Measurements from ENCODE around the gene RYR1.
"Not testable (repeated sequence)": the region's sequence is repeated elsewhere in the genome, so short reads cannot be mapped to it uniquely, and the experiment has no call there.

RYR1 gene

DNA sequence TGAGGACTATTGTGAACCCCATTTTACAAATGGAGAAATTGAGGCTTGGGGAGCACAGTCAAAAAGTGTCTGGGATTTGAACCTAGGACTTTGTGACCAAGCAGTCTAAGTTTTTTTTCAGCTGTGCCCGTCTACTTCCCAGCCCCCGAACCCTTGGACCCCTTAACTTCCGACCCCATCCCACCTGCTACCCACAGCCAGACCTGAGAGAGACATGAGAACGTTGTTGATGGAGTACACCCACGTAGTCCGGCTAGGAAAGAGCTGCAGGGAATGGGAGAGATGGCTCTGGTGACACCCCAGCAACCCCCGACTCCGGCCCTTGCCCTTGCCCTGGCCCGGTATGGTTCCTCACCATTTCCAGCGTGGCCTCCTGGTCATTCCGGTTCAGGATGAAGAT is 166.2 kb downstream of the RYR1 start:
- DNase-seq (ENCODE audit: low read depth in 1 of 2, low spot score in 1 of 2) = no peak
- TF ChIP-seq POLR2AphosphoS5 (IDR thresholded peaks at IDR 0.05; ENCODE audit: low read depth) = no peak
- TF ChIP-seq GABPA (IDR thresholded peaks at IDR 0.05; ENCODE audit: low read depth) = no peak
- TF ChIP-seq, protein P1, sequence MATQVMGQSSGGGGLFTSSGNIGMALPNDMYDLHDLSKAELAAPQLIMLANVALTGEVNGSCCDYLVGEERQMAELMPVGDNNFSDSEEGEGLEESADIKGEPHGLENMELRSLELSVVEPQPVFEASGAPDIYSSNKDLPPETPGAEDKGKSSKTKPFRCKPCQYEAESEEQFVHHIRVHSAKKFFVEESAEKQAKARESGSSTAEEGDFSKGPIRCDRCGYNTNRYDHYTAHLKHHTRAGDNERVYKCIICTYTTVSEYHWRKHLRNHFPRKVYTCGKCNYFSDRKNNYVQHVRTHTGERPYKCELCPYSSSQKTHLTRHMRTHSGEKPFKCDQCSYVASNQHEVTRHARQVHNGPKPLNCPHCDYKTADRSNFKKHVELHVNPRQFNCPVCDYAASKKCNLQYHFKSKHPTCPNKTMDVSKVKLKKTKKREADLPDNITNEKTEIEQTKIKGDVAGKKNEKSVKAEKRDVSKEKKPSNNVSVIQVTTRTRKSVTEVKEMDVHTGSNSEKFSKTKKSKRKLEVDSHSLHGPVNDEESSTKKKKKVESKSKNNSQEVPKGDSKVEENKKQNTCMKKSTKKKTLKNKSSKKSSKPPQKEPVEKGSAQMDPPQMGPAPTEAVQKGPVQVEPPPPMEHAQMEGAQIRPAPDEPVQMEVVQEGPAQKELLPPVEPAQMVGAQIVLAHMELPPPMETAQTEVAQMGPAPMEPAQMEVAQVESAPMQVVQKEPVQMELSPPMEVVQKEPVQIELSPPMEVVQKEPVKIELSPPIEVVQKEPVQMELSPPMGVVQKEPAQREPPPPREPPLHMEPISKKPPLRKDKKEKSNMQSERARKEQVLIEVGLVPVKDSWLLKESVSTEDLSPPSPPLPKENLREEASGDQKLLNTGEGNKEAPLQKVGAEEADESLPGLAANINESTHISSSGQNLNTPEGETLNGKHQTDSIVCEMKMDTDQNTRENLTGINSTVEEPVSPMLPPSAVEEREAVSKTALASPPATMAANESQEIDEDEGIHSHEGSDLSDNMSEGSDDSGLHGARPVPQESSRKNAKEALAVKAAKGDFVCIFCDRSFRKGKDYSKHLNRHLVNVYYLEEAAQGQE (IDR thresholded peaks at IDR 0.05; ENCODE audit: insufficient replicate concordance, low read depth) = no peak
- TF ChIP-seq SPI1 (IDR thresholded peaks at IDR 0.05; ENCODE audit: borderline replicate concordance, low read depth) = no peak
- TF ChIP-seq, protein P2, sequence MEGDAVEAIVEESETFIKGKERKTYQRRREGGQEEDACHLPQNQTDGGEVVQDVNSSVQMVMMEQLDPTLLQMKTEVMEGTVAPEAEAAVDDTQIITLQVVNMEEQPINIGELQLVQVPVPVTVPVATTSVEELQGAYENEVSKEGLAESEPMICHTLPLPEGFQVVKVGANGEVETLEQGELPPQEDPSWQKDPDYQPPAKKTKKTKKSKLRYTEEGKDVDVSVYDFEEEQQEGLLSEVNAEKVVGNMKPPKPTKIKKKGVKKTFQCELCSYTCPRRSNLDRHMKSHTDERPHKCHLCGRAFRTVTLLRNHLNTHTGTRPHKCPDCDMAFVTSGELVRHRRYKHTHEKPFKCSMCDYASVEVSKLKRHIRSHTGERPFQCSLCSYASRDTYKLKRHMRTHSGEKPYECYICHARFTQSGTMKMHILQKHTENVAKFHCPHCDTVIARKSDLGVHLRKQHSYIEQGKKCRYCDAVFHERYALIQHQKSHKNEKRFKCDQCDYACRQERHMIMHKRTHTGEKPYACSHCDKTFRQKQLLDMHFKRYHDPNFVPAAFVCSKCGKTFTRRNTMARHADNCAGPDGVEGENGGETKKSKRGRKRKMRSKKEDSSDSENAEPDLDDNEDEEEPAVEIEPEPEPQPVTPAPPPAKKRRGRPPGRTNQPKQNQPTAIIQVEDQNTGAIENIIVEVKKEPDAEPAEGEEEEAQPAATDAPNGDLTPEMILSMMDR (IDR thresholded peaks at IDR 0.05; ENCODE audit: insufficient read depth, low read length) = no peak
- Histone ChIP-seq H3K27ac (replicated peaks) (no peak overlapping the region), H3K27me3 (ENCODE audit: insufficient read depth, poor library complexity, severe bottlenecking) (no peaks in the 10 kb centered on the region), H3K4me3 (replicated peaks; ENCODE audit: insufficient read depth, low read length) (no peak overlapping the region)

- not testable (repeated sequence) for H3K27me3 ChIP-seq (ENCODE audit: insufficient read depth, poor library complexity, severe bottlenecking); H3K27ac ChIP-seq (replicated peaks); DNase-seq (ENCODE audit: low read depth in 1 of 2, low spot score in 1 of 2)
Observed at GRCh38 chr19:38602856-38603255, 169.4 kb downstream of the RYR1 start.

GRCh38 chr19:38606131-38606530 is 172.6 kb downstream of the RYR1 start:
- no peaks in the 10 kb centered on the region for H3K27me3 ChIP-seq (ENCODE audit: insufficient read depth, poor library complexity, severe bottlenecking)
- TF ChIP-seq, protein P2 (IDR thresholded peaks at IDR 0.05; ENCODE audit: insufficient read depth, low read length) = no peak
- TF ChIP-seq GABPA (IDR thresholded peaks at IDR 0.05; ENCODE audit: low read depth) = no peak
- TF ChIP-seq SPI1 (IDR thresholded peaks at IDR 0.05; ENCODE audit: borderline replicate concordance, low read depth) = no peak
- TF ChIP-seq, protein P1 (IDR thresholded peaks at IDR 0.05; ENCODE audit: insufficient replicate concordance, low read depth) = no peak
- no peak for TF ChIP-seq POLR2AphosphoS5 (IDR thresholded peaks at IDR 0.05; ENCODE audit: low read depth)
- H3K4me3 ChIP-seq (replicated peaks; ENCODE audit: insufficient read depth, low read length) = no peak overlapping the region
- no peak for DNase-seq (ENCODE audit: low read depth in 1 of 2, low spot score in 1 of 2)
- no peak overlapping the region for H3K27ac ChIP-seq (replicated peaks)

More at GRCh38 chr19:38602856-38603255, 169.4 kb downstream of the RYR1 start:
- H3K4me3 ChIP-seq (replicated peaks; ENCODE audit: insufficient read depth, low read length) = not testable (repeated sequence)

DNA sequence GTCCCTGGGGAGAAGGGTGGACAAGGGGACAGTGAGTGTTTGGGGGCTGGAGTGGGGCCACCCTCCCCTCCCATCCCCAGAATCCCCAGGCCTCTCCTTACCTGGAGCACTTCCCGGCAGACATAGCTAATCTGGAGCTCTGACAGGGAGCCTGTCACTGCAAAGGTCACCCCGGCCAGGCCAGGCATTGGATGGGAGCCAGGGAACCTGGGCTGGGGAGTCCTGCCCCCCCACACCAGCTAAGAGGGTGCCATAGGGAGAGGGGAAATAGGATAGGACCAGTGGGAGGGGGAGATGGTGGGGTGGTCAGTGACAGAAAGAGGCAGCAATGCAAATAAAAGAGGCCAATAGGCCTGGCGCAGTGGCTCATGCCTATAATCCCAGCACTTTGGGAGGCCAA is 180.8 kb downstream of the RYR1 start:
- no peak for TF ChIP-seq POLR2AphosphoS5 (IDR thresholded peaks at IDR 0.05; ENCODE audit: low read depth)
- no peak for TF ChIP-seq GABPA (IDR thresholded peaks at IDR 0.05; ENCODE audit: low read depth)
- TF ChIP-seq, protein P1 (IDR thresholded peaks at IDR 0.05; ENCODE audit: insufficient replicate concordance, low read depth) = no peak
- TF ChIP-seq, protein P2 (IDR thresholded peaks at IDR 0.05; ENCODE audit: insufficient read depth, low read length) = no peak
- no peak for TF ChIP-seq SPI1 (IDR thresholded peaks at IDR 0.05; ENCODE audit: borderline replicate concordance, low read depth)
- no peak overlapping the region for H3K27ac ChIP-seq (replicated peaks)
- H3K4me3 ChIP-seq (replicated peaks; ENCODE audit: insufficient read depth, low read length) = no peak overlapping the region
- H3K27me3 ChIP-seq (ENCODE audit: insufficient read depth, poor library complexity, severe bottlenecking) = no peaks in the 10 kb centered on the region
- DNase-seq (ENCODE audit: low read depth in 1 of 2, low spot score in 1 of 2) = no peak

All from HL-60 (cell line).